Fibroblast of mammary gland (primary cell): ENCODE results near the gene PRDM2.

Experiments used
- DNase-seq: peaks from one replicate; pipeline ENCODE4 v3.0.0-alpha.2; 2010; ENCODE audit warnings: low read depth
- H3K4me3 ChIP-seq: 2 replicates; pipeline ENCODE4 v1.5.1; 2011; ENCODE audit warnings: low read depth, mild to moderate bottlenecking, low read length, moderate library complexity; ENCODE audit not compliant: control insufficient read depth
- TF ChIP-seq, protein P1 (sequence below): conservative IDR thresholded peaks from 2 replicates; pipeline ENCODE4 v1.5.1; 2011; ENCODE audit warnings: low read depth, low read length, inconsistent platforms; ENCODE audit not compliant: control insufficient read depth, insufficient read depth

PRDM2 gene, protein sequence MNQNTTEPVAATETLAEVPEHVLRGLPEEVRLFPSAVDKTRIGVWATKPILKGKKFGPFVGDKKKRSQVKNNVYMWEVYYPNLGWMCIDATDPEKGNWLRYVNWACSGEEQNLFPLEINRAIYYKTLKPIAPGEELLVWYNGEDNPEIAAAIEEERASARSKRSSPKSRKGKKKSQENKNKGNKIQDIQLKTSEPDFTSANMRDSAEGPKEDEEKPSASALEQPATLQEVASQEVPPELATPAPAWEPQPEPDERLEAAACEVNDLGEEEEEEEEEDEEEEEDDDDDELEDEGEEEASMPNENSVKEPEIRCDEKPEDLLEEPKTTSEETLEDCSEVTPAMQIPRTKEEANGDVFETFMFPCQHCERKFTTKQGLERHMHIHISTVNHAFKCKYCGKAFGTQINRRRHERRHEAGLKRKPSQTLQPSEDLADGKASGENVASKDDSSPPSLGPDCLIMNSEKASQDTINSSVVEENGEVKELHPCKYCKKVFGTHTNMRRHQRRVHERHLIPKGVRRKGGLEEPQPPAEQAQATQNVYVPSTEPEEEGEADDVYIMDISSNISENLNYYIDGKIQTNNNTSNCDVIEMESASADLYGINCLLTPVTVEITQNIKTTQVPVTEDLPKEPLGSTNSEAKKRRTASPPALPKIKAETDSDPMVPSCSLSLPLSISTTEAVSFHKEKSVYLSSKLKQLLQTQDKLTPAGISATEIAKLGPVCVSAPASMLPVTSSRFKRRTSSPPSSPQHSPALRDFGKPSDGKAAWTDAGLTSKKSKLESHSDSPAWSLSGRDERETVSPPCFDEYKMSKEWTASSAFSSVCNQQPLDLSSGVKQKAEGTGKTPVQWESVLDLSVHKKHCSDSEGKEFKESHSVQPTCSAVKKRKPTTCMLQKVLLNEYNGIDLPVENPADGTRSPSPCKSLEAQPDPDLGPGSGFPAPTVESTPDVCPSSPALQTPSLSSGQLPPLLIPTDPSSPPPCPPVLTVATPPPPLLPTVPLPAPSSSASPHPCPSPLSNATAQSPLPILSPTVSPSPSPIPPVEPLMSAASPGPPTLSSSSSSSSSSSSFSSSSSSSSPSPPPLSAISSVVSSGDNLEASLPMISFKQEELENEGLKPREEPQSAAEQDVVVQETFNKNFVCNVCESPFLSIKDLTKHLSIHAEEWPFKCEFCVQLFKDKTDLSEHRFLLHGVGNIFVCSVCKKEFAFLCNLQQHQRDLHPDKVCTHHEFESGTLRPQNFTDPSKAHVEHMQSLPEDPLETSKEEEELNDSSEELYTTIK (N-terminal part only)

DNA sequence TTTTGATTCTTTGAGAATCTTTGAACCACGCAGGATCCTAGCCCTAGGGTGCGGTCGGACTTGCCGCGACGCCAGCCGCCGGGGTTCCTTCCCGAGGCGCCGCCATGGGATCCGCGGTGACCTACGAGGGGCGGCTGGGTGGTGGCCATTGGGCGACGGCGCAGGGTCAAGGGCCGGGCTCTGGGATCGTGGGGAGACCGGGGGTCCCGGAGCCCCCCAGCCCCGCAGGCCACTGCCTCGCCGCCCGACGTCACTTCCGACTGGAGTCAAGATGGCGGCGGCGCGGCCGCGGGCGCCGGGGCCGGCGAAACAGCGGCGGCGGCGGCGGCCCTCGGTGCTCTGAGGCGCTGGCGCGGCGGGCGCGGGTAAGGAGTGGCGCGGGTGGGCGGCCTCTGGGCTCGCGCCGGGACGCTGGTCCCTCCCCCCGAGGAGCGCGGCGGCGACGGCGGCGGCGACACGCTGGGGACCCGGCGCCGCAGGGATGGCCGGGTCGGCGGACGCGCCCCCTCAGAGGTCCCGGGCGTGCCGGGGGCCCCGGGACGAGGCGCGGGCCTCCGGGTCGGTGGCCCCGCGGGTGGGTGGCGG, at the start of gene PRDM2:
PRDM2 (plus strand) TSS at position 253 of the 585 bp plus-strand sequence. CDS start 15,418 bp downstream, outside the sequence.
- TF ChIP-seq, protein P1, sequence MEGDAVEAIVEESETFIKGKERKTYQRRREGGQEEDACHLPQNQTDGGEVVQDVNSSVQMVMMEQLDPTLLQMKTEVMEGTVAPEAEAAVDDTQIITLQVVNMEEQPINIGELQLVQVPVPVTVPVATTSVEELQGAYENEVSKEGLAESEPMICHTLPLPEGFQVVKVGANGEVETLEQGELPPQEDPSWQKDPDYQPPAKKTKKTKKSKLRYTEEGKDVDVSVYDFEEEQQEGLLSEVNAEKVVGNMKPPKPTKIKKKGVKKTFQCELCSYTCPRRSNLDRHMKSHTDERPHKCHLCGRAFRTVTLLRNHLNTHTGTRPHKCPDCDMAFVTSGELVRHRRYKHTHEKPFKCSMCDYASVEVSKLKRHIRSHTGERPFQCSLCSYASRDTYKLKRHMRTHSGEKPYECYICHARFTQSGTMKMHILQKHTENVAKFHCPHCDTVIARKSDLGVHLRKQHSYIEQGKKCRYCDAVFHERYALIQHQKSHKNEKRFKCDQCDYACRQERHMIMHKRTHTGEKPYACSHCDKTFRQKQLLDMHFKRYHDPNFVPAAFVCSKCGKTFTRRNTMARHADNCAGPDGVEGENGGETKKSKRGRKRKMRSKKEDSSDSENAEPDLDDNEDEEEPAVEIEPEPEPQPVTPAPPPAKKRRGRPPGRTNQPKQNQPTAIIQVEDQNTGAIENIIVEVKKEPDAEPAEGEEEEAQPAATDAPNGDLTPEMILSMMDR, result no peak
- peak within 1 kb of the TSS; percentile 62 for H3K4me3 ChIP-seq
- DNase-seq, result peak; percentile 19

DNA sequence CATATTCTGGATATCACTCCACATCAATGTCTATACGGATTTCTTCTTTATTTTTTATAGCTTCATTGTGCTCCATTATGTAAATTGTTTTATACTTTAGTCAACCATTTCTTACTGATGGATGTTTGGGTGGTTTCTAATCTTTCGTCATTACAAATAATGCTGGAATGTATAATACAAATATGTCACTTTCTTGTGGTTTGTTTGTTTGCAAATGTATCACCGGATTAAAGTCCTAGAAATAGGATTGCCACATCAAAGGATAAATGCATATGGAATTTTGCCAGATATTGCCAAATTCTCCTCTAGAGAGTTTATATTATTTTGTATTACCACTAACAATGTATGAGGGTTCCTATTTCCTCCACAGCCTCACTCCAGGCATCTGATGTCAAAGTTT, 48.7 kb upstream of the PRDM2 start:
- DNase-seq, result peak; percentile 83

DNA sequence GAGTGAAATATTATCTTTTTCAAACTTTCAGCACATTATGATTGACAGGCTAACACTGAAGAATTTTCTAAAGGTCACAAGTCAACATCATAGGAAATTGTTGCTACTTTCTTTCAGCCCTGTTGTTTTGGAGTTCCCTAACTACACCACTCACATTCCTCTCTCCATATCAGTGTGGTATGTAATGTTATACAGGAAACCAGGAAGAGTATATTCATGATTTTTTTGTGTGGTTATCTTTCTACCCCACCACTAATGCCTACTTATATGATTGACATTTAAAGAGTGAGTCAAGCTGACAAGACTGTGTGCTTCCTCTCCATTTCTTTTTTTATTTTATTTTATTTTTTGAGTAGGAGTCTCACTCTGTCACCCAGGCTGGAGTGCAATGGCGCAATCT, 47.8 kb upstream of the PRDM2 start:
- TF ChIP-seq, protein P1, result no peak
- no peak for DNase-seq
- no peak overlapping the region for H3K4me3 ChIP-seq

More for the DNA sequence above, 48.7 kb upstream of the PRDM2 start:
- no peak overlapping the region for H3K4me3 ChIP-seq
- TF ChIP-seq, protein P1, result no peak

DNA sequence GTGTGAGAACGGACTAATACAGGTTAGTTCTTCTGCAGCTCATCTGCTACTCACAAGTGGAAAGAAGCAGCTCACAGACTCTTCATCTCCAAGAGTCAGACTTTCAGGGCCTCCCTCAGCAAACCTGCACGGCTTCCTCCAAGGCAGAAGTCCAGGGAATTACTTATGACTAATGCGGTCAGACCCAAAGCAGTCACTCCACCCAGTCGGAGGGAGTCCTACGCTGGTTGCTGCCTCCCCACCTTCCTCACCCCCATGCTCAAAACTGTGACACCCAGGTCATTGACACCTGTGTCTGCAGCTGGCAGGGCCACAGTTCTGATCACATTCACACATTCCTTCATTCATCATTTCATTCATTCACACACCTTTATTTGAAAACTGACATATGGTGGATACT, 38.4 kb upstream of the PRDM2 start:
- DNase-seq, result peak; percentile 78
- TF ChIP-seq, protein P1, result no peak
- no peak overlapping the region for H3K4me3 ChIP-seq

DNA sequence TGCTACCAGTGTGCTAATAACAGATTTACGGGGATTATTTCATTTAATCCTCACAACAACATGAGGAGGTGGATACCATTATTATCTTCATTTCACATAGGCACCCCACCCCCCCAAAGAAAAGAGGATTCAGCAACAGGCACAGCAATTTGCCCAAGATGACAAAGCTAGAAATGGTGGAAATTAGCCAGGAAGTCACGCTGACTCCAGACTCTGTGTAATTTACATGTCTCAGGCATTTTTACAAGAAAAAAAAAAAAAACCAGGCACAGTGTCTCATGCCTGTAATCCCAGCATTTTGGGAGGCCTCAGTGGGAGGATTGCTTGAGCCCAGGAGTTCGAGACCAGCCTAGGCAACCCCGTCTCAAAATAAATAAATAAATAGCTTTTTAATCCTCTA, 37.5 kb upstream of the PRDM2 start:
- H3K4me3 ChIP-seq, result no peak overlapping the region
- peak; percentile 89 for DNase-seq

DNA sequence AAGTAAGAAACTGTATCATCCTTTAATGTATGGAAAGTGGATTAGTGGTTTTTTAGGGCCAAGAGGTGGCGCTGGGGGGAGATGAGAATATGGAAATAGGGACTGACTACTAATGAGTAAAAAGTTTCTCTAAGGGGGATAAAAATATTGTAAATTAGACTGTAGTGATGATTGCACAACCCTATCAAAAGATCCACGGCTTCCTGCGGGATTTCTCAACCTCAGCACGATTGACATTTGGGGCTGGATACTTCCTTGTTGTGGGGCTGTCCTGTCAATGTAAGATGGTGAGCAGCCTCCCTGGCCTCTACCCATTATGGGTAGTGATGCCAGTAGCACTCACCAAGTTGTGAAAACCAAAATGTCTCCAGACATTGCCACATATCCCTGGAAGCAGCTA, 36.0 kb upstream of the PRDM2 start:
- no peak overlapping the region for H3K4me3 ChIP-seq
- DNase-seq, result no peak
- TF ChIP-seq, protein P1, result no peak

More for the DNA sequence above, 37.5 kb upstream of the PRDM2 start:
- TF ChIP-seq, protein P1, result no peak
